ENCODE results near the gene SHC1. TPM values are rescaled to one million over a fixed set of nuclear protein-coding genes. Genes with fewer than 3 reads are reported as not detected.

SHC1 gene
- total RNA-seq, 2 experiments from 2014 or later, result 59.9 to 60.0 TPM

- Mint-ChIP-seq H3K36me3 (ENCODE audit: low read depth) (peaks cover 64% of the 10 kb centered on the region), H3K4me1 (ENCODE audit: low read depth) (peaks cover 56% of the 10 kb centered on the region), H3K4me3 (peak overlapping the region; percentile 61), H3K9me3 (no peaks in the 10 kb centered on the region), H3K27me3 (no peaks in the 10 kb centered on the region), H3K27ac (peak overlapping the region; percentile 94)
- H3K27ac ChIP-seq (ENCODE audit: low read depth in 1 of 2, low read length in 2 of 2), result peak overlapping the region; percentile 42 to 80
- TF ChIP-seq CTCF (IDR thresholded peaks at IDR 0.05), result no peak
- H3K9me3 ChIP-seq (ENCODE audit: control insufficient read depth in 1 of 2, insufficient read depth in 1 of 2, low read length in 2 of 2), result no peaks in the 10 kb centered on the region
- H3K4me3 ChIP-seq (ENCODE audit: low read length), result no peak overlapping the region
- intact Hi-C loops (cut with DNase I, micrococcal nuclease), result no loop called here
- ATAC-seq (ENCODE audit: poor library complexity) (no peak), DNase-seq (no peak)
- CTCF ChIA-PET, result interaction anchor here (0.6 to 1.1 kb wide), 6 partner anchors 17 to 335 kb away, joined by 3 to 5 read pairs (median 3); partner anchors contain the start of gene PYGO2
- POLR2A ChIA-PET, result interaction anchor here (1.2 to 2.1 kb wide), 4 partner anchors 8 to 385 kb away, joined by 3 to 15 read pairs (median 5); partner anchors contain the start of gene PMVK
- H3K27me3 ChIP-seq (ENCODE audit: control insufficient read depth in 1 of 2, insufficient read depth in 2 of 2, low read length in 2 of 2), result no peaks in the 10 kb centered on the region
- peaks cover 52% of the 10 kb centered on the region for H3K36me3 ChIP-seq (ENCODE audit: insufficient read depth, low read length)
- H3K4me1 ChIP-seq (ENCODE audit: insufficient read depth, low read length), result peaks cover 79% of the 10 kb centered on the region
These were observed 26.0 kb downstream of the SHC1 start for GRCh38 chr1:154944401-154945159.

GRCh38 chr1:154943649-154944400, 26.7 kb downstream of the SHC1 start:
- Histone ChIP-seq H3K36me3 (ENCODE audit: insufficient read depth, low read length) (peaks cover 45% of the 10 kb centered on the region), H3K27ac (ENCODE audit: low read depth in 1 of 2, low read length in 2 of 2) (peak overlapping the region; percentile 62 to 80), H3K4me3 (ENCODE audit: low read length) (no peak overlapping the region), H3K9me3 (ENCODE audit: control insufficient read depth in 1 of 2, insufficient read depth in 1 of 2, low read length in 2 of 2) (no peaks in the 10 kb centered on the region), H3K27me3 (ENCODE audit: control insufficient read depth in 1 of 2, insufficient read depth in 2 of 2, low read length in 2 of 2) (no peaks in the 10 kb centered on the region), H3K4me1 (ENCODE audit: insufficient read depth, low read length) (peaks cover 78% of the 10 kb centered on the region)
- Mint-ChIP-seq H3K9me3 (no peaks in the 10 kb centered on the region), H3K4me3 (peak overlapping the region; percentile 61), H3K27ac (peak overlapping the region; percentile 94), H3K27me3 (no peaks in the 10 kb centered on the region), H3K4me1 (ENCODE audit: low read depth) (peaks cover 60% of the 10 kb centered on the region), H3K36me3 (ENCODE audit: low read depth) (peaks cover 57% of the 10 kb centered on the region)
- peak; percentile 76 for TF ChIP-seq CTCF (IDR thresholded peaks at IDR 0.05)
- DNase-seq (peak in 10 of 14 experiments; percentile 27 to 74 (median 40)), ATAC-seq (ENCODE audit: poor library complexity) (peak; percentile 33)
- CTCF ChIA-PET, result interaction anchor here (0.6 to 1.1 kb wide), 5 partner anchors 18 to 335 kb away, joined by 3 to 5 read pairs (median 3); partner anchors contain the start of gene PYGO2
- POLR2A ChIA-PET, result interaction anchor here (1.2 kb wide), 3 partner anchors 68 to 384 kb away, joined by 3 to 6 read pairs (median 4); no protein-coding TSS in a partner anchor
- intact Hi-C loops (cut with DNase I, micrococcal nuclease), result no loop called here

GRCh38 chr1:154941333-154942013, 29.1 kb downstream of the SHC1 start:
- ATAC-seq (ENCODE audit: poor library complexity), result no peak
- Mint-ChIP-seq H3K36me3 (ENCODE audit: low read depth) (peaks cover 48% of the 10 kb centered on the region), H3K4me1 (ENCODE audit: low read depth) (peaks cover 78% of the 10 kb centered on the region), H3K27ac (peak overlapping the region; percentile 94), H3K4me3 (peak overlapping the region; percentile 28), H3K27me3 (no peaks in the 10 kb centered on the region), H3K9me3 (no peaks in the 10 kb centered on the region)
- DNase-seq, result peak in 2 of 14 experiments; percentile 33 to 42
- intact Hi-C loops (cut with DNase I, micrococcal nuclease), result no loop called here
- H3K36me3 ChIP-seq (ENCODE audit: insufficient read depth, low read length), result peaks cover 23% of the 10 kb centered on the region
- no peaks in the 10 kb centered on the region for H3K9me3 ChIP-seq (ENCODE audit: control insufficient read depth in 1 of 2, insufficient read depth in 1 of 2, low read length in 2 of 2)
- peaks cover 81% of the 10 kb centered on the region for H3K4me1 ChIP-seq (ENCODE audit: insufficient read depth, low read length)
- peak overlapping the region; percentile 62 to 80 for H3K27ac ChIP-seq (ENCODE audit: low read depth in 1 of 2, low read length in 2 of 2)
- ChIA-PET CTCF (interaction anchor here (1.2 to 2.3 kb wide), 3 partner anchors 20 to 272 kb away, joined by 3 to 9 read pairs (median 4); partner anchors contain the start of gene PYGO2), POLR2A (interaction anchor here (1.0 kb wide), 1 partner anchor 313 kb away, joined by 3 read pairs; no protein-coding TSS in a partner anchor)
- H3K27me3 ChIP-seq (ENCODE audit: control insufficient read depth in 1 of 2, insufficient read depth in 2 of 2, low read length in 2 of 2), result no peaks in the 10 kb centered on the region
- TF ChIP-seq CTCF (IDR thresholded peaks at IDR 0.05), result no peak
- H3K4me3 ChIP-seq (ENCODE audit: low read length), result no peak overlapping the region

All from CD4-positive, alpha-beta T cell (primary cell).